Measurements from ENCODE around the gene ATE1. TPM values are rescaled to one million over a fixed set of nuclear protein-coding genes. Genes with fewer than 3 reads are reported as not detected.

Gene ATE1
- total RNA-seq, 1 donor from 2014 or later = 26.0 TPM

GRCh38 chr10:121965996-121966395 is 38.2 kb upstream of the ATE1 start:
- Histone ChIP-seq H3K27ac (no peak overlapping the region), H3K27me3 (ENCODE audit: low read depth) (no peaks in the 10 kb centered on the region), H3K36me3 (peaks cover 89% of the 10 kb centered on the region), H3K4me1 (no peaks in the 10 kb centered on the region), H3K9me3 (no peaks in the 10 kb centered on the region), H3K4me3 (no peak overlapping the region)
- DNase-seq (no peak), ATAC-seq (no peak)
- intact Hi-C loops (cut with DNase I) = no loop called here
- TF ChIP-seq, protein P1, sequence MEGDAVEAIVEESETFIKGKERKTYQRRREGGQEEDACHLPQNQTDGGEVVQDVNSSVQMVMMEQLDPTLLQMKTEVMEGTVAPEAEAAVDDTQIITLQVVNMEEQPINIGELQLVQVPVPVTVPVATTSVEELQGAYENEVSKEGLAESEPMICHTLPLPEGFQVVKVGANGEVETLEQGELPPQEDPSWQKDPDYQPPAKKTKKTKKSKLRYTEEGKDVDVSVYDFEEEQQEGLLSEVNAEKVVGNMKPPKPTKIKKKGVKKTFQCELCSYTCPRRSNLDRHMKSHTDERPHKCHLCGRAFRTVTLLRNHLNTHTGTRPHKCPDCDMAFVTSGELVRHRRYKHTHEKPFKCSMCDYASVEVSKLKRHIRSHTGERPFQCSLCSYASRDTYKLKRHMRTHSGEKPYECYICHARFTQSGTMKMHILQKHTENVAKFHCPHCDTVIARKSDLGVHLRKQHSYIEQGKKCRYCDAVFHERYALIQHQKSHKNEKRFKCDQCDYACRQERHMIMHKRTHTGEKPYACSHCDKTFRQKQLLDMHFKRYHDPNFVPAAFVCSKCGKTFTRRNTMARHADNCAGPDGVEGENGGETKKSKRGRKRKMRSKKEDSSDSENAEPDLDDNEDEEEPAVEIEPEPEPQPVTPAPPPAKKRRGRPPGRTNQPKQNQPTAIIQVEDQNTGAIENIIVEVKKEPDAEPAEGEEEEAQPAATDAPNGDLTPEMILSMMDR (IDR thresholded peaks at IDR 0.05) = no peak

DNA sequence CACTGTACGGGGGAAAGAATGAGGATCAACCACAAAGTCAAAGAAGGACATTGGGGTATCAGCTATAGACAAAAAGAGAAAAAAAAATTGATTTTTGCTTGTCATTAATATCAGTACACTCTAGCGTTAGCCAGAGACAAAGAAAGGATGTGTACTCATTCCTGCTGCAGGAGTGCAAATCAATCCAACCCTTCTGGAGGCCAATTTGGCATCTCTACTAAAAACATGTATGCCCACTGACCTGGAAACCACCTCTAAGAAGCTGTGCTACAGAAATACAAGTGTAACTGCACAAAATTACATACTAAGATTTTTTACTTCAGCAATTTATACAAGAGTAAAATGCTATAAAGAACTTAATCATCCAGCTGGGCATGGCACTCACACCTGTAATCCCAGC is 33.6 kb upstream of the ATE1 start:
- TF ChIP-seq, protein P1 (IDR thresholded peaks at IDR 0.05) = no peak
- intact Hi-C loops (cut with DNase I) = no loop called here
- Histone ChIP-seq H3K36me3 (peaks cover 87% of the 10 kb centered on the region), H3K27ac (no peak overlapping the region), H3K4me1 (no peaks in the 10 kb centered on the region), H3K9me3 (no peaks in the 10 kb centered on the region), H3K4me3 (no peak overlapping the region), H3K27me3 (ENCODE audit: low read depth) (no peaks in the 10 kb centered on the region)
- ATAC-seq = no peak
- DNase-seq = no peak

DNA sequence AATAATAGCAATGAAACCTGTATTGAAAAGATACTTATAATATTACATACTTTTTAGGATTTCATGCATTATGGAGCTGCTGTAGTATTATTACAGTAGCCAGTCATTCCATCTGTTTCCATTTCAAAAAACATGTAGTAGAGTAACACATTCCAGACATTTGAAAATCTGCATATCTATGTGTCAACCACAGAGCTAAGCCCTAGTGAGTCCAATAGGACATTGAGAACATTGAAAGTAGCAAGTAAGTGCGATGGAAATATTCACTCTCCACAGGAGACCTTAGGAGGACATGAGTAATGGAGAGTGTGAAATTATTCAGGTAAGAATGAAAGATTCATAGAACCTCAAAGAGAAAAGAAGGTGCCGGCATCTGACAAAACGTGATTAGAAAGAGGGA is 31.8 kb upstream of the ATE1 start:
- H3K27ac ChIP-seq = no peak overlapping the region
- H3K4me3 ChIP-seq = no peak overlapping the region
- peaks cover 84% of the 10 kb centered on the region for H3K36me3 ChIP-seq
- H3K27me3 ChIP-seq (ENCODE audit: low read depth) = no peaks in the 10 kb centered on the region
- intact Hi-C loops (cut with DNase I) = no loop called here
- H3K9me3 ChIP-seq = no peaks in the 10 kb centered on the region
- no peaks in the 10 kb centered on the region for H3K4me1 ChIP-seq
- DNase-seq (no peak), ATAC-seq (no peak)
- TF ChIP-seq, protein P1 (IDR thresholded peaks at IDR 0.05) = no peak

DNA sequence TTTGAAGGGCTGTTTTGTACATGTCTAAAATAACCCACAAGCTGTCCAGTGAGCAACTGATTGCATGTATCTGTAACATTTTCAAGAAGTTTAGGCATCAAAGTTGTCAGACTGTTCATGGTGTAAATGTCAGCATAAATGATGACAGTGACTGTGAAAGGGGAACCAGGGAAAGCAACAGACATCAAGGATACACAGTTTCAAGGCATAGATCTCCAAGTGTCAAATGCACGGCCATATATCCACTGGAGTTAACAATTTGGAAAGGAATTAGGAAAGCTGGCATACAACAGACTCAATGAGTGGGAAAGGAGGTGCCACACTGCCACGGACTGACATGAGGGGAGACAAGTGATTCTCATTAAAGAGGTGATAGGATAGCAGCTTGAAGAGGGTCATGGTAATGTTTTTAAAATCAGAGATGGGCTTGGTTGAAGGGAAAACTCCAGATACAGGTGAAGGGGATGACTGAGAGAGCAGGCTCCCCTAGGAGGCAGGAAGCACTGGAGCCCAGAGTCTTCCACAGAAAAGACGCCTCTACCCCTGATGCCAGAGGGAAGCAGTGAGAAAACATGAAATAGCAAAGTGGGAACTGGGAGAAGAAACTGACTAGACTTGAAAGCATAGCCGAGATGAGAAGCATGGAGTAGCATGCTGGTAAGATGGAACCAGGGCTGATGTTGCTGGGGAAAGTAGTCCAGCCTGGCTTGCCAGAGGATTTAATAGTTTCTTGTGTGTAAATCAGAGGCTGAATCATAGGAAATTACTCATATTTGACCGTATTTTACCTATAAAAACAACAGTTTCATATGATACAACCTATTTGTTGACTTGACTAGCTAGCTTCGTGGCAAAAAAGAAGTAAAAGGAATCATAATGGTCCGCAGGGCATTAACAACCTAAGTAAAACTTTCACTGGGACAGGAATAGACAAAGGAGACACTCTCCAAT is 28.6 kb upstream of the ATE1 start:
- H3K27me3 ChIP-seq (ENCODE audit: low read depth) = no peaks in the 10 kb centered on the region

DNA sequence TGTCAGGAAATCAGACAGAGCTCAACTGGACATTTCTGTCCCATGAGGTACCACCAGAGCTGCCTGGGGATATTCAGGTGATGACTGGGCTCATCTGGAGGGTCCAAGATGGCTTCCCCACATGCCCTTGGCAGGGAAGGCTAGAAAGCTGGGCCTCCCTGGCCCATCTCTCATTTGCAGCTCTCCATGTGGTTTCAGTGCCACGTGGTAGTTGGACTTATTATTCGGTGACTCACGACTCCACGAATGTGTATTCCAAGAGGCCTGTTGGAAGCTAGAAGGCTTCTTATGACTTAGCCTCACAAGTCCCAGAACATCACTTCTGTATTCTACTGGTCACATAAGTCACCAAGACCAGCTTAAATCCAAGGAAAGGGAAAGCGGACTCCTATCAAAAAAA is 24.4 kb upstream of the ATE1 start:
- H3K4me1 ChIP-seq = no peaks in the 10 kb centered on the region
- H3K4me3 ChIP-seq = no peak overlapping the region
- no peaks in the 10 kb centered on the region for H3K27me3 ChIP-seq (ENCODE audit: low read depth)
- no peaks in the 10 kb centered on the region for H3K9me3 ChIP-seq
- TF ChIP-seq, protein P1 (IDR thresholded peaks at IDR 0.05) = no peak
- ATAC-seq (no peak), DNase-seq (no peak)
- intact Hi-C loops (cut with DNase I) = no loop called here
- peaks cover 29% of the 10 kb centered on the region for H3K36me3 ChIP-seq
- H3K27ac ChIP-seq = no peak overlapping the region

More for the DNA sequence above, 28.6 kb upstream of the ATE1 start:
- Histone ChIP-seq H3K27ac (no peak overlapping the region), H3K9me3 (no peaks in the 10 kb centered on the region), H3K4me3 (no peak overlapping the region), H3K36me3 (peaks cover 68% of the 10 kb centered on the region), H3K4me1 (no peaks in the 10 kb centered on the region)
- intact Hi-C loops (cut with DNase I) = no loop called here
- DNase-seq (no peak), ATAC-seq (no peak)
- TF ChIP-seq, protein P1 (IDR thresholded peaks at IDR 0.05) = no peak

Measured in lower lobe of right lung (tissue), 2 donors.